Right ventricle myocardium superior (tissue), 1 donor: Measurements from ENCODE around the gene KCNJ5. TPM values are rescaled to one million over a fixed set of nuclear protein-coding genes. Genes with fewer than 3 reads are reported as not detected.

ENCODE experiments used
- ATAC-seq: fragments of 200-7000 bp; cut with Tn5 transposase; one replicate; pipeline ENCODE4 v1.9.1; 2020; ENCODE audit warnings: mild to moderate bottlenecking; ENCODE audit not compliant: poor library complexity
- DNase-seq: peaks from one replicate; pipeline ENCODE4 v3.0.0-alpha.2; 2020
- intact Hi-C: fragments of 100-400 bp; cut with DNase I; formaldehyde crosslinking; loops from one replicate; pipeline ENCODE4 v1.11.2; 2022
- total RNA-seq: library from RNA; stranded (reverse); fragmentation: NEBNext Ultra II Directional; extraction: Animal tissue kit (Norgen Biotek cat#: 25700); gene quantifications from one replicate; pipeline ENCODE4 v1.2.1, GENCODE V29; 2021
- donor health status: DM: no; HTN: yes; CAD: no; lungs with severe emphysema.

The KCNJ5 gene
- total RNA-seq, 1 donor from 2014 or later, result 4.4 TPM

DNA sequence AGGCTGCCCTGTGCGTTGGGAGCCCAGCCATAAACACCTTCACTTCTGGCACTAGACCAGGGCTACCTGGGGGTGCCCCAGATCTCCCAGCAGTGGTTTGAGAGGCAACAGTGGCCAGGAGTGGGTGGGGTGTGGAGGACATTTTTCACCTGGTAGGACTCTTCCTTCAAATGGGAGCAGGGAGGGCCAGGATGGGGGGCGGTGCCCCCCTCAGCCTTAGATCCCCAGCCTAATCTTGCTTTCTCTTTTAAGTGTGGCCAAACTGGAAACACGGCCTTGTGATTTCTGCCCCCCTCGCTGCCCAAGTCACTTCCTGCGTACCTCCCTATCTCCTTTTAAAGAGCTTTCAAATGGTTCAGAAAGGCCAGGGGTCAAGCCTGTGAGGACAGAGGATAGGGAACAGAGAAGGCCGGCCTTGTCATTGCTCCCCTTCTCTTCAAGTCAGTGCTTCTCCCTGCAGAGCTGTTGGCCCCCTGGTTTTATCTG lies 800 bp downstream of the KCNJ5 start:
- ATAC-seq (no peak), DNase-seq (no peak)
- intact Hi-C loops, result no loop called here

DNA sequence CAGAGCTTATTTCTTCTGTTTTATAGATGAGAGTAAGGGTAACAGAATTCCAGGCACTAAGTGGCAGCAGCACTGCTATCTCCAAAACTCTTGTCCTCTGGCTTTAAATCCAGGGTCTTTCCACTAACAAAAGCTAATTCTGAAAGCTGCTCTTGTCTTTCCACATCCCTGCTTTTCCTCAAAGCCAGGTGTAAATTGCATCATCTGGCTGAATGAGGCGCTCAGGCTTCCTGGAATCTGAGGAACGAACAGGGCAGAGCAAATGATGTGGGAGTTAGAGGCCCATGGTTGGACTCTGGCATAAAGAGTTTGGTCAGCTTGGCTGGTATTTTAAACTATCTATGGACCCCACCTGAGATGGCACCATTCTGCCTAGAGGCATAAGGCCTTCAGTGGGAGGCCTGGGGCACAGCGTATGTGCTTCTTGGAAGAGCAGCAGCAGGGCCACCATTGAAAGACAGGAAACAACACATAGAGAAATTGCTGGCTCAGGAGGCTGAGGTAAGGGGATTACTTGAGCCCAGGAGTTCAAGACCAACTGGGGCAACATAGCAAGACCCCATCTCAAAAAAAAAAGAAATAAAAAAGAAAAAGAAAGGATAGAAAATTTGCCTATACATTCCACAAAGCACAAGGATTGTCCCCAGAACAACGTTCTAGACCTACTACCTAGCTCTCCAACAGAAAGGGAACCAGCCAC lies 1.9 kb downstream of the KCNJ5 start:
- no peak for DNase-seq
- intact Hi-C loops, result no loop called here
- ATAC-seq, result no peak

DNA sequence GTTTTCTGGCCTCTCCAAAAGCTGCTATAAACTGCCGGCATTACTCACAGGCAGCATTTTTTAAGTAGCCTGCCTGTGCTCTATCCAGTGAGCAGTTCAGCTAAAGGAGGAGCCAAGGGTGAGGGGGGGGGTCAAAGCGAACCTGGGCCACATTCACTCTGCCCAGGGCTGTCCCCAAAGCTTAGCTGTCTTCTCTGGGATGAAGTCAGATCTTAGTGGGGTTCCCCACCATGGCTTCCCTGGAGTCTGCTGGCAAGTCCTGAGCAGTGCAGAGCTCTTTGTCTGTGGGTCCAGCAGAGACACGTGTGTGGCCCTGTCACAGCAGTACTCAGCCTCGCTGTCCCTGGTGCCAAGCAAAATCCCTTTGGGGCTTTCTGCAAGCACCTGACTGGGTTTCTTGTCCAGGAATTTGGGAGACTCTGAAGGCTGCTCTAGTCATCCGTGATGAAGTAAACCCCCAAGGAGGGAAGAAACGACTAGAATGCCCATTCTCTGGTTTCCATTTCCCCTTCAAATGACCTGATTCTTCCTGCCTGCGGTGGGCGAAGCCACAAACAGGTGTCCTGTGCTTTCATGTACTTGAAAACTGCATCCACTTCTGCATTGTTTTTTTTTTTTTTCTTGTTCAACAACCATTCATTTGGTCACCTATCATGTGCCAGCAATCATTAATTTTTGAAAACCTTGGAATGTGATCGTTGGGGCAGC lies 2.6 kb downstream of the KCNJ5 start:
- intact Hi-C loops, result no loop called here
- DNase-seq (no peak), ATAC-seq (peak; percentile 48)

DNA sequence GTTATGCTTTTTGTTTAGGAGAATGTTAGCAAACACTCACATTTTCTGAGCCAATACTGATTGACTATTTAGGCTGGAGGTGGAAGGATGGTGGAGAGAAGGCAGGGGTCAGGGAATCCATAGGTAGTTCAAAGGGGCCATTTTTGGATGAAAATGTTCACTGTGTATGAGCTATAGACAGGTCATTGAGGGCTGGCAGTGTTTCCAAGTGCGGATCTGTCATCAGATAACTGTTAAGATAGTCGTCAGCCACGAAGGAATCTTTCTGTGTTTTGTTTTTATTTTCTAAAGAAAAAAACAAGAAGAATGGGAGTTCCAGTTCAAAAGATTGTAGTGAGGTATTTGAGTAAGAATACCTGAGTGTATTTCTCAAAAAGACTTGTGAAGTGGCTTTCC lies 3.1 kb downstream of the KCNJ5 start:
- ATAC-seq (no peak), DNase-seq (no peak)
- intact Hi-C loops, result no loop called here

DNA sequence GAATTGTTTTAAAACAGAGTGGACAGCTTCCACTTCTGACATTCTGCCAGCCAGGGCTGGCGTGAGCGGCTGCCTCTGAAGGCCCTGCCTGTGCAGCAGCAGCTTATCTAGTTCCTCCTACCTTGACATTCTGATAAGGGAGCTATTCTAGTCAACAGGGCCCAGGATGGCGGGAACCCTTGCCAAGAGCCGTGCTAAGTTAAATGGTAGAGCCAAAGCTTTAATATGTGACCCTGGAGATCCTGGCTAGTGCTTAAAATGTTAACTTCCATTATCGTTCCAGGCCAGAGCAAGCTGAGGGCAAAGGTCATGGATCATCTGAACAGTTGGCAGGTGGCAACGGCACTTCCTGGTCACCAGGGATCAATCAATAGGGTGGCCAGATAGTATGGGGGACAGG lies 3.5 kb downstream of the KCNJ5 start:
- DNase-seq (peak; percentile 84), ATAC-seq (peak; percentile 81)
- intact Hi-C loops, result no loop called here

DNA sequence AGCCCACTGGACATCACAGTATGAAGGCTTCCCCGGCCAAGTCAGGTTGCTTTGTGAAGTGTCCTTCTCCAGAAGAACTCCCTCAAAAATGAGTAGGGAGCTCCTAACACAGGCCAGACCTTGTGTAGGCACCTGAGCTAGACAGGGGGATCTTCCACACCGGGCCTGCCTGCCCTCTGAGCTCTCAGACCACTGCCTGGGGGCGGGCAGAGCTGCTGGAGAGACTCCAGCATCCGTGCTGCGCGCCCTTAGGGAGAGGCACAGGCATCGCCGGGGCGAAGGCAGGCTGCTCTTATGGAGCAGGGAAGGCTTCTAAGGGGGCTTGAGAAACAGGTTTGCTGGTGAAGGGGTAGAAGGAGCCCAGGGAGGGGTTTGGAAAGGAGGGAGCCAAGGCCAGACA lies 4.4 kb downstream of the KCNJ5 start:
- intact Hi-C loops, result no loop called here
- DNase-seq (no peak), ATAC-seq (peak; percentile 14)

DNA sequence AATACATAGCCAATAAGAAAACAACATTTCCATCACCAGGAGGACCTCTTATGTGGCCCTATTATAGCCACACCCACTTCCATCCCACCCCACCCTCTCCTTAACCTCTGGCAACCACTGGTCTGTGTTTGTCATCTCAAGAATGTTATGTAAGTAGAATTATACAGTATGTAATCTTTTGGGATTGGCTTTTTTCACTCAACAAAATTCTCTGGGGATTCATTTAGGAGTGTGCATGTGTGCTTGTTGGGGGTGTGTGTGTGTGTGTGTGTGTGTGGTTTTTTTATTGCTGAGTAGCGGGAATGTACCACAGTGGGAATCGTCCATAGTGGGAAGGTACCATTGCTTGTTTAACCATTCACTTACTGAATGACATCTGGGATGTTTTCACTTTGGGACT lies 5.2 kb downstream of the KCNJ5 start:
- DNase-seq, result no peak
- intact Hi-C loops, result no loop called here
- no peak for ATAC-seq

DNA sequence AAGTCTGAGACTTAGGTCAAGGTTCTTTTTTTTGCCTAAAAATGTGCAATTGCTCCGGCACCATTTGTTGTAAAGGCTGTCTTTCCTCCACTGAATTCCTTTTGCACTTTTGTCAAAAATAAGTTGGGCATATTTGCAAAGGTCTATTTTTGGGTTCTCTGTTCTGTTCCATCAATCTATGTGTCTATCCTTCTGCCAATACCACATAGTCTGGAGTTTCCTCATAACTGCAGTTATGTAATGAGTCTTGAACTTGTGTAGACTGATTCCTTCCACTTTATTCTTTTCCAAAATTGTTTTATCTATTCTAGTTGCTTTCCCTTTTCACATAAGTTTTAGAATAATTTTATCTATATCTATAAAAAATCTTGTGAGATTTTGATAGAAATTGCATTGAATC lies 6.7 kb downstream of the KCNJ5 start:
- ATAC-seq (no peak), DNase-seq (no peak)
- intact Hi-C loops, result no loop called here

DNA sequence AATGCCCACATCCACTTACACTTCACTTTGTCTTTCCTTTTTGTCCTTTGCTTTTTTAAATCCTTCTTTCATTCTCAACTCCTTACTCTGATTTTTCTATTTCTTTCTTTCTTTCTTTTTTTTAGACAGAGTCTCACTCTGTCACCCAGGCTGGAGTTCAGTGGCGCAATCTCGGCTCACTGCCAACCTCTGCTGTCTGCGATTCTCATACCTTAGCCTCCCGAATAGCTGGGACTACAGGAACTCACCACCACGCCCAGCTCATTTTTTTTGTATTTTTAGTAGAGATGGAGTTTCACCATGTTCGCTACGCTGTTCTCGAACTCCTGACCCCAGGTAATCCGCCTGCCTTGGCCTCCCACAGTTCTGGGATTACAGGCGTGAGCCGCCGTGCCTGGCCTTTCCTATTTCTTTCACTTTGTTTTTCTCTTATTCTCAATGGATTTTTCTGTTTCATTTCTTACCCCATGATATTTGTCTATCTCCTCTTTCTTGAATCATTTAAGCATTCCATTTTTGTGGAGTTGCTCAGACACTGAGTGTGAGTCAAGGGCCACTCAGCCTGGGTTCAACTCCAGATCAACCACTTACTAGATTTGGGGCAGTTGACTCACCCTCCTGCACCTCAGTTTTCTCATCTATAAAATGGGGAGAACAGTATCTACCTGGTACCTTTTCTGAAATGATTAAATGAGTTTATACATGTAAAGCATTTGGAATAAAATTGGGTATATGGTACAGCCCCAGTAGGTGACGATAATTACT lies 7.6 kb downstream of the KCNJ5 start:
- intact Hi-C loops, result no loop called here
- DNase-seq (no peak), ATAC-seq (no peak)

DNA sequence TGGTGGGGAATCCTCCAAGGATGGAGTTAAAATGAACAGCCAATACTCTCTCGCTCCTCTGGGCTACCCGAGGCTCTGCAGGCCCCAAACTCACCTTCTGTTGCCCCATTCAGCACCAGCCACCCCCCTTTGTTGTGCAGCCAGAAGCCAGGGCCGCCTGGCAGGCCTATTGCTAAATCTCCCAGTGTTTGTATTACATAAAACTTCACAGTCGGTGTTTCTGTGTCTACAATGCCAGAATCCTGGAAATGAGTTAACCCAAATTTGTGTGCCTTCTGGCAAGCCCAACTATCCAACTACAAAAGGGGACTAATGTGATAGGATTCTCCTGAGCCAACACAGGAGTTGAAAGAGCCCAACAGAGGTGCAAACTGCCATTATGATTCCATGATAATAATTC lies 9.3 kb downstream of the KCNJ5 start:
- intact Hi-C loops, result no loop called here
- ATAC-seq, result no peak
- DNase-seq, result no peak

DNA sequence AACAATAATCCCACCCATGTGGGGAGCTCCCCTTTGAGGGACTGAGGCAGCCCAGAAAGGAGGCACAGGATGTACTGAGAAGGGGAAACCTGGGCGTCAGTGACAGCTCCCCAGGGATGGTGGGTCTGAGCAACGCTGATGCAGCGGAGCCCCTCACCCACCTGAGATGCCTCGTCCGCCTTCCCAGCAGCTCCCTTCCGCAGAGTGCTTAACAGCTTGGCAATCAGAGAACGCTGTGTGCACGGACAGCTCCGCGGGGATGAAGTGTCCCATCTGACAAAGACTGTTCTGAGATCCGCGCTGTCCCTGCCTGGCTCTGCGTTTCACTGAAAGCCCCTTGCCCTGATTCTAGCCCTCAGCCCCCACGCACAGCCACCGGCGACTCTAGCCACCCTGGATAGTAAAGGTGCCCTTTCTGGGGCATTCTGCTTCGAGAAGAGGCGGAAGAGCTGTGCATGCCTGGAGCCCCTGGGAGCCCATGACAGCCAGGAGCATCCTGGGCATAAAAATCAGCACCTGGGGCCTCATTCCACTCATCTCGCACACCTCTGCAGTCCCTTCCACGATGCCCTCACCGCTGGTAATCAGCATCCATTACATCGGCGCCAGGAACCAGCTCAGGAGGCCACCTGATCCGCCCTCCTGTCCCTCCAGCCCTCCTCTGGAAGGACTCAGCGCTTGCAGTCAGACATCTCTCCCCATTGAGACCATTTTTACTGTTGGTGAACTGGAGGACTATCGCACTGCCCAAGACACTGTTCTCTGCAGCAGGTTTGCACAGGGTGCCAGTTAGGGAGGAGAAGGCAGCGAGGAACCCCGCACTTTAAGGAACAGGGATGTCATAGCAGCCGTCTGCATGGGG lies 10.7 kb downstream of the KCNJ5 start:
- ATAC-seq (no peak), DNase-seq (no peak)
- intact Hi-C loops, result no loop called here

DNA sequence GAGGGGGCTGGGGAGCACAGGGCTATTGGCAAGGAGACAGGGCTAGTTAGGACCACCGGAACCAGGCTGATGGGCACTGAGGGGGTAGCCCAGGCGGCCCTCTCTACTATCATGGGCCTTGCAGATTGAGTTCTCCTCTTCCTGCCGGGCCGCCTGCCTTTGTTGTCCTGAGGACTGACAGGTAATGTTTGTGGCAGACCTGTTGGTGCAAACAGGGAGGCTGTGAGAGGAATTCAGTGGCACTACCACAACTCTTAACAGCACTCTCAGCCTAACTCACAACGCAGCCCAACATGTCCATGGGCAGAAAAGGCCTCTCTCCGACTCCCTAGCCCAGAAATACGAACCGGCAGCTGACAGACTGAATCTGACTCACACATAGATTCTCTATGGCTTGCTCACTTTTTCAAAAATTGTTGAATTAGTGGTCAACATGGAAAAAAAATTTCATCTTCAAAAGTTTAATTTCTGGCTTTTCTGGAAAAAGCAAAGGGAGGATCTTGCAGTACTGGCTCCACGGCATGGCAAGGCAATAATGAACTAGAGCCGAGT lies 11.4 kb downstream of the KCNJ5 start:
- DNase-seq (no peak), ATAC-seq (no peak)
- intact Hi-C loops, result no loop called here

DNA sequence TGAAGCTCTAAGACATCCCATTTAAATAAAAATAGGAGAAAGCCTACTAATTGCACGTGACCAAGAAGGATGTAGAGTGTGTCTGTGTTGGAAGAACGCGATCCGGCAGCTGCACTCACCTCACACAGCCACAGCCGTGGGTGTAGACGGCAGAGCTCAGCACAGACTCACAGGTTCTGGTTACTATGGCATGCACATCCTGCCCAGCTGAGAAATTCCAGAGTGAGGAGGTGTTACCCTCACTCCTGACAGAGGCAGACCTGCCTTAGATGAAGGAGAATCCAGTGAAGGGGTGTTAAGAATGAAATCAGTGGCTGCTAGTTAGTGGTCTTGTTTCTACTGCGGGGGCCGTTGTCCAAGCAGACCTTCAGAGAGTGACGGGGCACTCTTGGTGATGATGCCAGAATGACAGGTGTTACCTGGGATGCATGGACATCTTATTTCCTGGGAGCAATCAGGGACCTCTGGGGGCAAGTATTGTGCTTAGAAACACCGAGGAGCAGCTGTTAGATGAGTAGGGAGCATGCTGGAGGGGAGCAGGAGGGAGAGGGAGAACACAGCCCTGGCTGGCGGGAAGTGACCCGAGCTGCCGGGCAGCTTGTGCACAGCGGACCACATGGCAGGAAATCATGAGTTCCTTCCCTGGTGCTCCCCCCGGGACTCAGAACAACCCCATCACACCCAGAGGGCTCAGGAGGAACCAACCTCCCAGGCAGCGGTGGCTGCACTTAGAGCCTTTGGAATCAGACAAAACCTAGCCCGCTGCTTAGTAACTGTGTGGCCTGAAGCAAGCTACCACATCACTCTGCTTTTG lies 12.3 kb downstream of the KCNJ5 start:
- intact Hi-C loops, result no loop called here
- DNase-seq (peak; percentile 67), ATAC-seq (peak; percentile 15)

DNA sequence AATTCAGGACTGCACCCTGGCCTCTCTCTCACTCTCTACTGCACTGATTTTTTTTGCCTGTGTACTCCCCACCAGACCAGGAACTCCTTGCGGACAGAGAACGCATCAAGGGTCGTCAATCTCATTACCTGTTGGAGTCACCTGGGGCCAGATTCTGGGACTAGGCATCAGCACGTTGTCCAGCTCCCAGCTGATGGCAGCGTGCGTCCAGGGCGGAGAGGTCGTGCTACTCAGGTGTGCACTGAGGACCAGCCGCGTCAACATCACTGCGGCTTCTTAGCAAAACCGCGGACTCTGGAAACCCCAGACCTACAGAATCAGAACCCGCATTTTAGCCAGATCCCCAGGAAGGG lies 13.1 kb downstream of the KCNJ5 start:
- intact Hi-C loops, result no loop called here
- DNase-seq (no peak), ATAC-seq (no peak)

DNA sequence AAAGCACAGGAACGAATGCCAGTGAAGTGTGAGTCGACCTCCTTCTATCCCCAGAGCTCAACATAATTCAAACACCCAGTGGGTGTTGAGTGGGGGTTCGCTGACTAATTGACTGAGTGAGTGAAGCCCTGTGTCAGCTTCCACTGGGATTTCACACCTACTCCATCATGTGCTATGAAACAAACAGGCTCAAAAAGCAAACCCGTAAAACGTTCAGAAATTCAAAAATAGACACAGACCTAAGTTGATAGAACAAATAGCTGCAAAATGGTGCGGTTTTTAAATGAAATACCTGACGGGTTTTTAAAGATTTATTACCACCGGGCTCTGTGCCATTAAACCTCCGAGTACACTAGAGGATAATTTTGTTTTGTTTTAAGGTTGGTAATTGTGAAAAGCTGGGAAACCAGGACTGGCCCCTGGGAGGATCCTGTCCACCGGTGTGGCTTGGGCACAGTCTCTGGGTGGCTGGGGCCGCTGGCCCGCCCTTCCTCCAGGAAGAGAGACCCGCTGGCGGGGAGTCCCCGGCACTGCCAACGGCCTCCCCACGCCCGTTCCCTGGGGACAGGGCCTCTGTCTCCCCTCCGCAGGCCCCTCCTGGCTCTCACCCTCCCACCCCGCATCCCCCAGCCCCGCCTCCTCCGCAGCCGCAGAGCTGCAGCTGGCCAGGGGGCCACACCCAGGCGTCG lies 13.6 kb downstream of the KCNJ5 start:
- intact Hi-C loops, result no loop called here
- ATAC-seq (peak; percentile 64), DNase-seq (peak; percentile 60)

DNA sequence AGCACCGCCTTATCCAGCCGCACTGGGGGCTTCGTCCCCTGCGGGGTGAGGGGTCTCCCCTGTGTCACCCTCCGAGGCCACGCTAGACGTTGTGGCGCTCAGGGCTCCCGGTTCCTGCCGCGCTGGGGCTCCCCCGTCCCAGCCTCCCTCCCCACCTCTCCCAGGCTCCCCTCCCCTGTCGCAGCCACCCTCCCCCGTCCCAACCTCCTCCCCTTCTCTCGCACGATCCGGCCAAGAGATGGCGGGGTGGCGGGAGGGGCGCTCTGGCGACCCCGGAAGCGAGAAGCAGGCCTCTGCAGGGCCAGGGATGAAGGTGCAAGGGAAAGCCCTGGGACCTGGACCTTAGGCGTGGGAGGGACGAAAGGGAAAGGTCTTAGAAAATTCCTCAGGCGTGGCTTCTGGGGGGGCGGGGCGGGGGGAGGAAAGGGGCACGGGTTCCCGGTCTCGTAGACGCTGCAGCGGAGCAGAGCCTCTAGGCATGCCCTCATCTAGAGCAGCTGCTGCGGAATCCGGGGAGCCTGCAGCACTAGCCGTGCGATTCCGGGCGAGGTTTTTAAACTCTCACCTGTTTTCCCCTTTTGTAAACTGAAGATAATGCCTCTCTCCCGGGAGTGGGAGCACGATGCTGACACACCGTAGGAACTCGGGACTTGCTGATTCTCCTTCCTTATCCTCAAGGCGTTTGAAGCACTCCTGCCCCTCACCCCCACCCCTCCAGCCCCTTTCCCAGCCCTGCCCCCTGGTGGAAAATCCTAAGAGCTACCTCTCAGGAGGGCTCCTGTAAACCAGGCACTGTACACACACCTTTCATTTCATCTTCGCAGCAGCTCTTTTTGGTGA lies 14.4 kb downstream of the KCNJ5 start:
- peak; percentile 72 for ATAC-seq
- intact Hi-C loops, result no loop called here
- DNase-seq, result peak; percentile 55
